Heart left ventricle (tissue), 13 donors: ENCODE data around the gene URM1.

Source experiments
- CTCF ChIP-seq, 12 donors: fragments of 200-600 bp; sonication (generic) in 4 of 12; IDR thresholded peaks; one replicate each; pipeline versions ENCODE4 v1.5.0 to v1.8.0; 2018 to 2022; ENCODE audit warnings: antibody characterized with exemption in 12 of 12, mild to moderate bottlenecking in 5 of 12
- POLR2A ChIP-seq, 2 donors: fragments of 450-650 bp; IDR thresholded peaks; one replicate each; pipeline ENCODE4 v1.6.1; 2017; ENCODE audit warnings: antibody characterized with exemption in 2 of 2, mild to moderate bottlenecking in 2 of 2, moderate library complexity in 2 of 2
- donor health status: ischemic (EF 13 %, LVEDD 7.1; RV severe dilation, severe dysfunction).
- donor health status: DM: no; HTN: yes; CAD: no.
- donor health status: DM: no; HTN: no; CAD: no.
- donor health status: ischemic (EF 25% LVEDD 6.9; RV normal size, moderate dysfunction).
- donor health status: ischemic (EF 25% LVEDD 5.7; RV mildly dilated, moderate dysfunction).
- donor health status: ischemic (EF 35%, LVEDD 5.7; RV mildly dilated, moderate dysfunction).
- donor health status: nonischemic (EF 11% LVEDD 7.7; RV severe dilation, severe dysfunction).
- donor health status: DM: yes; HTN: yes; CAD: no.
- donor health status: PGD.
- donor health status: ischemic (EF 29% LVEDD 5.4; RV normal size, mild dysfunction).
- donor health status: nonischemic (EF 23%, LVEDD 6.1; RV moderate dilation, normal function).

GRCh38 chr9:128393970-128394369 is 22.8 kb downstream of the URM1 start:
- TF ChIP-seq POLR2A (IDR thresholded peaks at IDR 0.05) (no peak), CTCF (IDR thresholded peaks at IDR 0.05) (no peak)
